H1 (cell line): Measurements from ENCODE around the gene LMTK3. TPM values are rescaled to one million over a fixed set of nuclear protein-coding genes. Genes with fewer than 3 reads are reported as not detected.

ENCODE experiments used
- CTCF ChIA-PET: fragments of 300-600 bp; sonication (Branson Sonifier 250); formaldehyde crosslinking; loops from one replicate; lab custom pipeline; 2021; ENCODE audit not compliant: partially characterized antibody; lab: Charles Lee
- POLR2A ChIA-PET: fragments of 300-600 bp; sonication (Branson Sonifier 250); formaldehyde crosslinking; loops from one replicate; lab custom pipeline; 2021; ENCODE audit warnings: inconsistent platforms; ENCODE audit not compliant: partially characterized antibody; lab: Charles Lee
- DNase-seq, 2 experiments: peaks; one replicate each; pipeline versions ENCODE4 v3.0.0 to v3.0.0-alpha.2; 2010 to 2022; ENCODE audit warnings: low spot score in 2 of 2, low read depth in 1 of 2, mixed read lengths in 1 of 2
- FAIRE-seq: peaks from 2 replicates; lab custom pipeline; 2011; peaks lifted over from hg19 to GRCh38; lab: Jason Lieb, UNC
- H2AFZ ChIP-seq: 2 replicates; pipeline ENCODE4 v1.8.1; 2012; ENCODE audit warnings: low read length, inconsistent platforms
- H2AK5ac ChIP-seq: 2 replicates; pipeline ENCODE4 v1.6.1; 2013; ENCODE audit warnings: low read depth, low read length
- H2BK120ac ChIP-seq: replicated peaks from 2 replicates; pipeline ENCODE3; 2013; ENCODE audit warnings: low read depth, low read length, inconsistent platforms
- H2BK12ac ChIP-seq: 2 replicates; pipeline ENCODE4 v1.6.1; 2013; ENCODE audit warnings: low read depth, low read length
- H2BK15ac ChIP-seq: 2 replicates; pipeline ENCODE4 v1.6.1; 2013; ENCODE audit warnings: low read length
- H2BK20ac ChIP-seq: 2 replicates; pipeline ENCODE4 v1.6.1; 2013; ENCODE audit warnings: low read length
- H2BK5ac ChIP-seq: 2 replicates; pipeline ENCODE4 v1.6.1; 2013; ENCODE audit warnings: low read depth, low read length
- H3K14ac ChIP-seq: 2 replicates; pipeline ENCODE4 v1.6.1; 2013; ENCODE audit warnings: inconsistent platforms; ENCODE audit not compliant: insufficient read length
- H3K18ac ChIP-seq: 2 replicates; pipeline ENCODE4 v1.6.1; 2013; ENCODE audit warnings: low read length; ENCODE audit errors: extremely low read depth
- H3K23ac ChIP-seq: 2 replicates; pipeline ENCODE4 v1.6.1; 2013; ENCODE audit warnings: inconsistent platforms; ENCODE audit not compliant: insufficient read length
- H3K23me2 ChIP-seq: 2 replicates; pipeline ENCODE4 v1.6.1; 2013; ENCODE audit warnings: low read depth, low read length
- H3K27ac ChIP-seq: 2 replicates; pipeline ENCODE4 v1.6.1; 2011; ENCODE audit warnings: low read depth, low read length, inconsistent platforms
- H3K27me3 ChIP-seq, 4 experiments: replicated peaks in 1 of 4; 1 replicate in 1 of 4; 2 replicates in 3 of 4; pipeline versions ENCODE4 v1.6.1 to v1.8.1; 2011 to 2013; ENCODE audit warnings: low read length in 3 of 4, mild to moderate bottlenecking in 3 of 4, inconsistent platforms in 2 of 4, mixed read lengths in 2 of 4, moderate library complexity in 1 of 4; ENCODE audit not compliant: control insufficient read depth in 3 of 4, insufficient read depth in 3 of 4; ENCODE audit errors: extremely low read depth in 1 of 4
- H3K36me3 ChIP-seq, 4 experiments: 2 replicates each; pipeline versions ENCODE4 v1.6.1 to v1.8.1; 2011 to 2013; ENCODE audit warnings: mild to moderate bottlenecking in 4 of 4, low read length in 3 of 4, moderate library complexity in 2 of 4, control low read depth in 1 of 4, inconsistent platforms in 1 of 4; ENCODE audit not compliant: insufficient read depth in 4 of 4, control insufficient read depth in 2 of 4
- H3K4ac ChIP-seq: replicated peaks from 2 replicates; pipeline ENCODE3; 2013; ENCODE audit warnings: low read length, low read depth, mixed read lengths, inconsistent platforms; ENCODE audit not compliant: insufficient read length
- H3K4me1 ChIP-seq, 4 experiments: replicated peaks in 1 of 4; 1 replicate in 1 of 4; 2 replicates in 3 of 4; pipeline versions ENCODE4 v1.6.1 to v1.8.1; 2011 to 2013; ENCODE audit warnings: low read length in 3 of 4, inconsistent platforms in 2 of 4, mixed read lengths in 1 of 4; ENCODE audit not compliant: insufficient read depth in 4 of 4, control insufficient read depth in 3 of 4
- H3K4me2 ChIP-seq, 2 experiments: 2 replicates each; pipeline versions ENCODE4 v1.6.1 to v1.8.1; 2011 to 2013; ENCODE audit warnings: low read depth in 2 of 2, low read length in 2 of 2, control low read depth in 1 of 2, inconsistent platforms in 1 of 2, mild to moderate bottlenecking in 1 of 2; ENCODE audit not compliant: insufficient read depth in 1 of 2
- H3K4me3 ChIP-seq, 4 experiments: fragments of 200-600, 300-600 bp in 1 of 4; sonication (generic), shearing (Covaris generic), sonication (Bioruptor Twin) in 1 of 4; 2 replicates each; pipeline versions ENCODE4 v1.5.1 to v1.8.1; 2011 to 2016; ENCODE audit warnings: low read length in 4 of 4, low read depth in 3 of 4, control low read depth in 2 of 4, inconsistent platforms in 2 of 4, mild to moderate bottlenecking in 2 of 4, mixed read lengths in 1 of 4, moderate library complexity in 1 of 4; ENCODE audit not compliant: insufficient read depth in 2 of 4; ENCODE audit errors: extremely low read depth in 1 of 4
- H3K56ac ChIP-seq: replicated peaks from 2 replicates; pipeline ENCODE3; 2013; ENCODE audit warnings: low read depth, mild to moderate bottlenecking, mixed read lengths, low read length, inconsistent platforms; ENCODE audit not compliant: insufficient read length
- H3K79me1 ChIP-seq: 2 replicates; pipeline ENCODE4 v1.6.1; 2013; ENCODE audit warnings: low read depth, low read length, control low read depth
- H3K79me2 ChIP-seq, 2 experiments: 2 replicates each; pipeline versions ENCODE4 v1.6.1 to v1.8.1; 2012 to 2013; ENCODE audit warnings: low read length in 2 of 2, mild to moderate bottlenecking in 2 of 2, inconsistent platforms in 1 of 2; ENCODE audit not compliant: insufficient read depth in 2 of 2, control insufficient read depth in 1 of 2
- H3K9ac ChIP-seq, 4 experiments: replicated peaks in 1 of 4; 1 replicate in 1 of 4; 2 replicates in 3 of 4; pipeline versions ENCODE4 v1.6.1 to v1.8.1; 2011 to 2013; ENCODE audit warnings: low read depth in 3 of 4, low read length in 3 of 4, control low read depth in 2 of 4, mild to moderate bottlenecking in 2 of 4, moderate library complexity in 2 of 4, inconsistent platforms in 1 of 4; ENCODE audit errors: extremely low read depth in 1 of 4
- H3K9me3 ChIP-seq, 2 experiments: 2 replicates each; pipeline versions ENCODE4 v1.6.1 to v1.8.1; 2012 to 2013; ENCODE audit warnings: mild to moderate bottlenecking in 2 of 2, moderate library complexity in 2 of 2, control low read depth in 1 of 2, inconsistent platforms in 1 of 2, low read depth in 1 of 2, low read length in 1 of 2, mixed read lengths in 1 of 2; ENCODE audit not compliant: insufficient read depth in 2 of 2
- H4K20me1 ChIP-seq, 2 experiments: replicated peaks in 1 of 2; 2 replicates each; pipeline versions ENCODE3 to v1.8.1; 2011 to 2013; ENCODE audit warnings: inconsistent platforms in 2 of 2, low read length in 2 of 2, mild to moderate bottlenecking in 1 of 2; ENCODE audit not compliant: insufficient read depth in 2 of 2, control insufficient read depth in 1 of 2
- H4K5ac ChIP-seq: 2 replicates; pipeline ENCODE4 v1.6.1; 2013; ENCODE audit warnings: low read length, low read depth, mixed read lengths, inconsistent platforms; ENCODE audit not compliant: insufficient read length
- H4K8ac ChIP-seq: 2 replicates; pipeline ENCODE4 v1.8.0; 2013; ENCODE audit warnings: mild to moderate bottlenecking, moderate library complexity, low read length, inconsistent platforms; ENCODE audit not compliant: insufficient read depth; ENCODE audit errors: extremely low read depth
- H4K91ac ChIP-seq: replicated peaks from 2 replicates; pipeline ENCODE3; 2013; ENCODE audit warnings: low read length, mixed read lengths, inconsistent platforms; ENCODE audit not compliant: insufficient read length
- CHD1 ChIP-seq: IDR thresholded peaks from 2 replicates; pipeline ENCODE4 v1.6.1; 2012; ENCODE audit warnings: low read depth, low read length, improper control_type of control experiment
- HDAC2 ChIP-seq, 2 experiments: fragments of 300-600 bp in 1 of 2; sonication (generic) in 1 of 2; IDR thresholded peaks; 2 replicates each; pipeline ENCODE4 v1.6.1; 2011 to 2012; ENCODE audit warnings: low read depth in 2 of 2, low read length in 2 of 2, mild to moderate bottlenecking in 2 of 2, moderate library complexity in 2 of 2, borderline replicate concordance in 1 of 2, inconsistent platforms in 1 of 2
- HDAC6 ChIP-seq: IDR thresholded peaks from one replicate; pipeline ENCODE4 v1.7.1; 2012; ENCODE audit warnings: low read depth, mild to moderate bottlenecking, inconsistent platforms, low read length, moderate library complexity
- NRF1 ChIP-seq: IDR thresholded peaks from 2 replicates; pipeline ENCODE4 v1.6.1; 2011; ENCODE audit warnings: mild to moderate bottlenecking, low read depth, low read length, improper control_type of control experiment
- RBBP5 ChIP-seq: IDR thresholded peaks from 2 replicates; pipeline ENCODE4 v1.7.1; 2012; ENCODE audit warnings: low read depth, mild to moderate bottlenecking, inconsistent platforms, low read length, moderate library complexity, borderline replicate concordance
- ZNF274 ChIP-seq: IDR thresholded peaks from 2 replicates; pipeline ENCODE4 v1.7.0; 2012; ENCODE audit warnings: low read length, borderline replicate concordance; ENCODE audit errors: extremely low read depth
- WGBS, 2 experiments: shearing (Covaris generic) in 1 of 2; methylation state at CpG; one replicate each; pipeline versions ENCODE4 v1.1.6 to v1.1.7; 2013 to 2015; ENCODE audit warnings: low lambda C conversion rate in 2 of 2, mixed read lengths in 2 of 2, inconsistent platforms in 1 of 2, low coverage in 1 of 2, missing lambda C conversion rate in 1 of 2; ENCODE audit not compliant: insufficient replicate concordance in 2 of 2, insufficient coverage in 1 of 2, insufficient read length in 1 of 2; ENCODE audit errors: extremely low coverage in 1 of 2, missing lambda C conversion rate in 1 of 2; 5-methylcytosine and 5-hydroxymethylcytosine counted together
- polyA plus RNA-seq, 7 experiments: library from polyadenylated mRNA; depleted of rRNA in 3 of 7; stranded (reverse) in 5 of 7; unstranded in 2 of 7; fragments of >200 nt in 5 of 7; fragments of 200-250 nt in 2 of 7; gene quantifications; 1 replicate in 5 of 7; 2 replicates in 1 of 7; 4 replicates in 1 of 7; pipeline versions ENCODE4 v1.2.1 to v1.2.3, GENCODE V29; 2011 to 2013; ENCODE audit warnings: missing spikeins in 2 of 7, mixed read lengths in 2 of 7
- total RNA-seq: library from RNA; stranded (reverse); fragmentation: NEBNext Ultra II Directional; extraction: Animal tissue kit (Norgen Biotek cat#: 25700); gene quantifications from 2 replicates; pipeline ENCODE4 v1.2.1, GENCODE V29; 2021

The LMTK3 gene
- total and polyA plus RNA-seq, 2 of the 8 experiments (the other 6 are each of a cell fraction or from before 2014, with no cell fraction given): 2.7 to 12.4 TPM

DNA sequence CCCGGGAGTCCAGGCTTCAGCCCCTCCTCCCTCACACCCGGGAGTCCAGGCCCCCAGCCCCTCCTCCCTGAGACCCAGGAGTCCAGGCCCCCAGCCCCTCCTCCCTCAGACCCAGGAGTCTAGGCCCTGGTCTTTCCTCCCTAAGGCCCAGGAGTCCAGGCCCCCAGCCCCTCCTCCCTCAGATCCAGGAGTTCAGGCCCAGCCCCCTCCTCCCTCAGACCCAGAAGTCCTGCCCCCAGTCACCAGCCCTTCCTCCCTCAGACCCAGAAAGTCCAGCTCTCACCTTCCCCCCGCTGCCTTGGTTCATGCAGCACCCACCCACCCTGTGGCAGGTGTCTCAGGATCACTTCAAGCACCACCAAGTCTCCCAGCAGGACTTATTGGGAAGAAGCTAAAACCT is 28.3 kb downstream of the LMTK3 start:
- Histone ChIP-seq H2AFZ (no peak overlapping the region), H3K9ac (no peak overlapping the region), H3K56ac (no peak overlapping the region), H3K23me2 (peaks cover 2% of the 10 kb centered on the region; the same call in 1 of the 2 replicates), H3K4me3 (no peak overlapping the region), H4K91ac (no peak overlapping the region), H2BK5ac (no peak overlapping the region), H3K36me3 (peaks cover 0 to 21% (median 5%) of the 10 kb centered on the region in 4 experiments; a peak in 5 of 8 replicates), H2BK120ac (no peak overlapping the region), H2BK12ac (no peak overlapping the region), H4K20me1 (peaks cover 5 to 7% of the 10 kb centered on the region in 2 experiments), H4K8ac (no peak overlapping the region), H3K79me1 (no peaks in the 10 kb centered on the region; the same call in 1 of the 2 replicates), H2BK15ac (no peak overlapping the region), H4K5ac (no peak overlapping the region), H3K4me2 (no peak overlapping the region), H3K79me2 (no peaks in the 10 kb centered on the region), H3K4me1 (peaks cover 0 to 1% (median 0%) of the 10 kb centered on the region in 4 experiments; a peak in 1 of 7 replicates), H3K27ac (no peak overlapping the region), H3K23ac (no peak overlapping the region), H2BK20ac (no peak overlapping the region), H3K18ac (no peak overlapping the region), H3K9me3 (no peaks in the 10 kb centered on the region), H3K4ac (no peak overlapping the region), H2AK5ac (no peak overlapping the region), H3K27me3 (peaks cover 0 to 5% (median 3%) of the 10 kb centered on the region in 4 experiments; a peak in 3 of 7 replicates), H3K14ac (no peak overlapping the region)
- DNase-seq (no peak), FAIRE-seq (no peak)
- TF ChIP-seq CHD1 (no peak), NRF1 (no peak), HDAC2 (IDR thresholded peaks at IDR 0.05; ENCODE audit: borderline replicate concordance in 1 of 2, low read depth in 2 of 2, low read length in 2 of 2) (no peak), HDAC6 (no peak), RBBP5 (no peak), ZNF274 (no peak)
- 100% methylated on average over 1 of the region's 3 CpGs; no CpG with 5 or more reads in 1 of the 2 experiments for WGBS, 2 experiments
- POLR2A ChIA-PET: interaction anchor here (0.8 to 2.2 kb wide), 12 partner anchors 9 to 108 kb away, joined by 3 to 13 read pairs (median 3); no protein-coding TSS in a partner anchor
- CTCF ChIA-PET: no interaction called here
